GM19467 (cell line): Measurements from ENCODE around the gene OR52J3.

Experiments
- ATAC-seq: cut with Tn5 transposase; IDR thresholded peaks from one replicate; pipeline ENCODE4 v1.9.1; 2021; ENCODE audit warnings: mild to moderate bottlenecking, moderate library complexity; ENCODE audit not compliant: unreplicated experiment

OR52J3 gene

GRCh38 chr11:5092821-5093585, 46.7 kb downstream of the OR52J3 start:
- no peak for ATAC-seq

GRCh38 chr11:5096011-5096410, 49.7 kb downstream of the OR52J3 start:
- ATAC-seq: no peak
